GM21390 (cell line): ENCODE data around the gene ZBTB8OS.

Experiments used
- ATAC-seq: cut with Tn5 transposase; IDR thresholded peaks from one replicate; pipeline ENCODE4 v1.9.1; 2021; ENCODE audit not compliant: unreplicated experiment

ZBTB8OS gene

DNA sequence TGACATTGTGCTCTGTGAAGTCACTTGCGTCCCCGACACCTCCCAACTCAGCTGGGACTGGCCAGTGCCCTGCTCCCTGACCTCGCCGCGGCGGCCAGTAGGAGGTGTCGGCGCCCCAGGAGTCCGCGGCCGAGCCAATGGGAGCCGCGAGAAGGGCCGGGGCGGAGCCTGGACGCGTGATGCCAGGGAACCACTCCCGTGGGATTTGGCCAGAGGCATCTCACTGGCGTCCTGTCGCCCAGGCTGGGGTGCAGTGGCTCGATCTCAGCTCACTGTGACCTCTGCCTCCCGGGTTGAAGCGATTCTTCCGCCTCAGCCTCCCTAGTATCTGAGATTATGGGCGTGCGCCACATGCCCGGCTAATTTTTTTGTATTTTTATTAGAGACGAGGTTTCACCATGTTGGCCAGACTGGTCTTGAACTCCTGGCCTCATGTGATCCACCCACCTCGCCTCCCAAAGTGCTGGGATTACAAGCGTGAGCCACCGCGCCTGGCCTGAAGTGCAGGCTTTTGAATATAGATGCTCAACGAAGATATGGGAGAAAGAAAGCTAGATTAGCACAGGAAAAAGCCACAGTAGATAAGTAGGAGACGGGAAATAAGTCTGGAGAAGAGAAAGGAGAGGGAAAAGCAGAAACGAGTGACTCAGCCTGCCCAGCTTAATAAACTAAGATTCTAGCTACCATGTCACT, 38.0 kb downstream of the ZBTB8OS start:
- ATAC-seq: peak; percentile 83

DNA sequence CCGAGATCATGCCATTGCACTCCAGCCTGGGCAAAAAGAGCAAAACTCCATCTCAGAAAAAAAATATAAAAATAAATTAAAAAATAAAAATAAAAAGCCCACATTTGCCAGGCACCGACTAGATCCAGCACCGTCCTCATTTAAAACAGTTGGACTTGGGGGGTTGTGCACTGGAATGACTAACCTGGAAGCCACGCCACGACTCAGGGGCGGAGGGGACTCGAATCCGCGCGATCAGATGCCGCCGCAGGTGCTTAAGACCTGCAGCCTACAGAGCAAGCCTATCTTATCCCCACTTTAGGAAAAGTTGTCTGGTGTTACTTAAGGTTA, 38.5 kb downstream of the ZBTB8OS start:
- ATAC-seq: peak; percentile 28

DNA sequence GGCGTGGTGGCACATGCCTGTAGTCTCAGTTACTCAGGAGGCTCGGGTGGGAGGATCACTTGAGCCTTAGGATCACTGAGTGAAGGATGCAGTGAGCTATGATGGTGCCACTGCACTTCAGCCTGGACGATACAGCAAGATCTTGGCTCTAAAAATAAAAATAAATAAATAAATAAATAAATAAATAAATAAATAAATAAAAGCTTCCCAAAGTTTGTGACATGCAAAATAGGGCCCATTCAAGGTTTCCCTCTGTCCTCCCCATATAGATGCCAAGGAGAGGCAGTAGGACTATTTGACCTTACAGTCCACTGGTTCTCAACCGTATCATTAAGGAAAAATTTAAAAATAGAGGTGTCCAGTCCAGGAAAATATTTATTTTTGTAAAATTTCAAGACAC, 41.2 kb downstream of the ZBTB8OS start:
- no peak for ATAC-seq

DNA sequence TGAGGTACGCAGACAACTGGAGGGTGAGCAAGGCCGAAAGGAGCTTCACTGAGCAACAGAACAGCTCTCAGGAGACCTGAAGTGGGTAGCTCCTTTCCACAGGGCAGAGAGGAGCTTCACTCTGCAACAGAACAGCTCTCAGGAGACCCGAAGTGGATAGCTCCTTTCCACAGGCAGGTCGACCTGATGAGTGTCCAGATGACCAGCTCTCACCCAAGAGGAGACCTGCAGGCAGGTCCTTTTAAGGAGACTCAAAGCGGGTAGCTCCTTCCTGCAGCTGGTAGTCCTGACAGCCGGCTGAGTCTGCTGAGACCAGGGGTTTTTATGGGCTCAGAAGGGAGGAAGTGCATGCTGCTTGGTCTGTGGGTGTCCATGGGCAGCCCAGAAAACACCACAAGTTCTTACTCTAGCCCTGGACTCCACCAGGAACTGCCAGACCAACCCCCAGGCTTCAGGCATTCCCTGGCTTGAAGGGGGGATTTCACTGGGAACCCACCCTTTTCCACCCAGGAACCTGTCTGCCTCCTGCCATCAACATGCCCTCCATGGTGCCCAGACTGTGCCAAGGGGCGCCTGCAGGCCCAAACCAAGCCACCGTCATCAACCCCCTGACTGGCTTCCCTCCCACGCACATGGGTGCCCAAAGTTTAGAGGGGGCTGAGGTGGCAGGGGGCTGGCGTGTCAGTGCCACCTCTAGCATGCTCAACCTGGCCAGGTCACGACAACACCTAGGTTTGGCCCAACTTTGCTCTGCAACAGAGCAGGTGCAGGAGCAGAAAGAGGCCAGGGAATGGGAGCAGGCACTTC, 43.6 kb downstream of the ZBTB8OS start:
- ATAC-seq: no peak

DNA sequence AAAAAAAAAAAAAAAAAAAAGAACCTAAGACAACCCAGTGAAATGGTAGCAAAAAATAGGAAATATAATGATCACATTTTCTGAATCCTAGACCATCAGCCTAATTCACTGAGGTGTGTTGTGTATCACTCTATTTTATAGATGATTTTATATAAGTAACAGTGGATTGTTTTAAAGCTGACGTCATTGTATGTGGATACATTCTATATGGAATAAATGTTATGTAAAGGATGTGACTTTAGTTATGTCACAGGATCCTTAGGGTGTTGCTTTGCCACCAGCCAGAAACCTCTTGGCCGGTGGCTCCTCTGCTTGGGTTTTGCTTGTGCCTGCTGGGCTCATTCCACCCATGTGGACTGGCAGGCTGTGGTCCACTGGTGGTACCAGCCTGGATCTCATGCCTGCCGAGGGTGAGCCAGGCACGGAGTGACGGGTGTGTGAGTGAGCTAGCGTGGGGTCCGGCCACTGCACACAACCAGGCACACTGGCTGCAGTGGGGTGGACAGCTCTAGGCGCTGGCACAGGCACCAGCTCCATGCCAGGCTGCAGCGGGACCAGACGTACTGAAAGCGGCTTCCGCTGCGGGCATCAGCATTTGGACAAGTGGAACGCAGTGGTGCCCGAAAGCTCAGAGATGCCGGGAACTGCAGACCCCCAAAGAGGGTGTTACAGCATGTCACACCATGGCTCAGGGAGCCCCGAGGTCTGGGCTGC, 44.5 kb downstream of the ZBTB8OS start:
- ATAC-seq: no peak

DNA sequence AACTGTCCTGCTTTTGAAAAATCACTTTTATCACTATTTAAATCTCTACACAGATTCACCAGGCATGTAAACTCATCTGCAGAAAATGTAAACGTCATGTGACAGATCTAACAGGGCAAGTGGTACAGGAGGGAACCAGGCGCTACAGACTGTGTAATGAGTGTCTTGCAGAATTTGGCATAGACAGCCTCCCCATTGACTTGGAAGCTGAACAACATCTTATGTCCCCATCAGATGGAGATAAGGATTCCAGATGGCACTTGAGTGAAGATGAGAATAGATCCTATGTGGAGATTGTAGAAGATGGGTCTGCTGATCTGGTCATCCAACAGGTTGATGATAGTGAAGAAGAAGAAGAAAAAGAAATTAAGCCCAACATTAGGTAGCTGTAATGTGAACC, 50.3 kb downstream of the ZBTB8OS start:
- no peak for ATAC-seq

DNA sequence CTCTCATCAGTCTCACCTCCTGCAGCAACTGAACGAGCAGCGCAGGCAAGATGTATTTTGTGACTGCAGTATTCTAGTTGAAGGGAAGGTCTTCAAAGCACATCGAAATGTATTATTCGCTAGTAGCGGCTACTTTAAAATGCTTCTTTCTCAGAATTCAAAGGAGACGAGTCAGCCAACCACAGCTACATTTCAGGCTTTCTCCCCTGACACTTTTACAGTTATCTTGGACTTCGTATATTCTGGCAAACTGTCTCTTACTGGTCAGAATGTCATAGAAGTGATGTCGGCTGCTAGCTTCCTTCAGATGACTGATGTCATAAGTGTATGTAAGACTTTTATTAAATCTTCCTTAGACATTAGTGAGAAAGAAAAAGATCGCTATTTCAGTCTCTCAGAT, 57.4 kb downstream of the ZBTB8OS start:
- no peak for ATAC-seq

DNA sequence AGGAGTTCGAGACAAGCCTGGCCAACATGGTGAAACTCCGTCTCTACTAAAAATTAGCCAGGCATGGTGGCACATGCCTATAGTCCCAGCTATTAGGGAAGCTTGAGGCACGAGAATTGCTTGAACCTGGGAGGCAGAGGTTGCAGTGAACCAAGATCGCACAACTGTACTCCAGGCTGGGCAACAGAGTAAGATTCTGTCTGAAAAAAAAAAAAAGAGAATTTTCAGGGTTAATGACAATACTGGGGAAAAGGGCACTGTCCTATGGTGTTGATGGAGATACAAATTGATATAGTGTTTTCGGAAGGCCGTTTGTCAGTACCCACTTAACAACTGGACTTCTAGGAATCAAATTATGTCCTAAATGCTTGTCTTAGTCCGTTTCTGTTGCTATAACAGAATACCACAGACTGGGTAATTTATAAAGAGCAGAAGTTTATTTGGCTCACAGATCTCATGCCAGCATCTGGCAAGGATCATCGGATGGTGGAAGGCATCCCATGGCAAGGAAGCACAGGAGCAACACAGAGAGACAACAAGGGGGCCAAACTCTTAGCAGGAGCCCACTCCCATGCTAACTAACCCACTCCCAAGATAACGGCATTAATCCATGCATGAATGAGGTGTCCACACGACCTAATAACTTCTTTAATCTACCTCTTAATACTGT, 69.9 kb downstream of the ZBTB8OS start:
- ATAC-seq: no peak
